C4-2B (cell line): ENCODE measurements around the gene PEX5.

Experiments used
- H3K27ac ChIP-seq: fragments of 450-650 bp; 2 replicates; pipeline ENCODE4 v1.5.1; 2017
- CTCF ChIP-seq: fragments of 450-650 bp; conservative IDR thresholded peaks from 2 replicates; pipeline ENCODE4 v1.5.1; 2017; ENCODE audit warnings: mild to moderate bottlenecking
- ZFX ChIP-seq: fragments of 450-650 bp; IDR thresholded peaks from 2 replicates; pipeline ENCODE4 v1.6.1; 2017

The PEX5 gene

GRCh38 chr12:7160183-7160582 is 29.3 kb upstream of the PEX5 start:
- no peak for TF ChIP-seq CTCF
- TF ChIP-seq ZFX = no peak

GRCh38 chr12:7161327-7161726 is 28.2 kb upstream of the PEX5 start:
- no peak overlapping the region for H3K27ac ChIP-seq
- no peak for TF ChIP-seq ZFX
- TF ChIP-seq CTCF = no peak

More at GRCh38 chr12:7160183-7160582, 29.3 kb upstream of the PEX5 start:
- H3K27ac ChIP-seq = no peak overlapping the region

- no peak for TF ChIP-seq ZFX
- TF ChIP-seq CTCF = no peak
- no peak overlapping the region for H3K27ac ChIP-seq
Measured at GRCh38 chr12:7161811-7162210, 27.7 kb upstream of the PEX5 start.

GRCh38 chr12:7162691-7163114 is 26.8 kb upstream of the PEX5 start:
- TF ChIP-seq ZFX (no peak), CTCF (peak; percentile 95)
- no peak overlapping the region for H3K27ac ChIP-seq

- no peak overlapping the region for H3K27ac ChIP-seq
- TF ChIP-seq CTCF = no peak
- TF ChIP-seq ZFX = no peak
Measured at GRCh38 chr12:7169951-7170350, 19.5 kb upstream of the PEX5 start.

- no peak overlapping the region for H3K27ac ChIP-seq
- TF ChIP-seq ZFX (no peak), CTCF (no peak)
Measured at GRCh38 chr12:7171854-7172253, 17.6 kb upstream of the PEX5 start.

GRCh38 chr12:7175493-7175892 is 14.0 kb upstream of the PEX5 start:
- H3K27ac ChIP-seq = no peak overlapping the region
- TF ChIP-seq CTCF (no peak), ZFX (no peak)
